Muscle layer of colon (tissue), 2 donors: Measurements from ENCODE around the gene MAP7D1.
A peak's percentile ranks its signal among the peaks of the same experiment; 100 is the strongest.

Source experiments
- H3K27ac ChIP-seq: one replicate; pipeline ENCODE4 v1.7.0; 2013; ENCODE audit warnings: low read depth, mild to moderate bottlenecking, low read length, moderate library complexity
- H3K27me3 ChIP-seq, 2 donors: one replicate each; pipeline ENCODE4 v1.7.0; 2013; ENCODE audit warnings: low read length in 2 of 2, mild to moderate bottlenecking in 2 of 2; ENCODE audit not compliant: insufficient read depth in 2 of 2, control insufficient read depth in 1 of 2
- H3K36me3 ChIP-seq: one replicate; pipeline ENCODE4 v1.7.0; 2013; ENCODE audit warnings: mild to moderate bottlenecking, low read length; ENCODE audit not compliant: insufficient read depth
- H3K4me1 ChIP-seq: one replicate; pipeline ENCODE4 v1.7.0; 2013; ENCODE audit warnings: mild to moderate bottlenecking, low read length; ENCODE audit not compliant: insufficient read depth
- H3K4me3 ChIP-seq, 2 donors: one replicate each; pipeline ENCODE4 v1.7.0; 2013; ENCODE audit warnings: low read length in 2 of 2, low read depth in 1 of 2, mild to moderate bottlenecking in 1 of 2, moderate library complexity in 1 of 2
- H3K9ac ChIP-seq: one replicate; pipeline ENCODE4 v1.7.0; 2013; ENCODE audit warnings: low read length
- H3K9me3 ChIP-seq: one replicate; pipeline ENCODE4 v1.7.0; 2013; ENCODE audit warnings: mild to moderate bottlenecking, low read length
- donor health status: abdominal sarcoma.
- donor health status: Adenocarcinoma of cecum.

The MAP7D1 gene

GRCh38 chr1:36118447-36119204, 37.3 kb upstream of the MAP7D1 start:
- H3K27ac ChIP-seq = no peak overlapping the region
- H3K9ac ChIP-seq = no peak overlapping the region
- peaks cover 14% of the 10 kb centered on the region for H3K4me1 ChIP-seq
- no peaks in the 10 kb centered on the region for H3K36me3 ChIP-seq
- H3K4me3 ChIP-seq = no peak overlapping the region
- H3K27me3 ChIP-seq = no peaks in the 10 kb centered on the region
- H3K9me3 ChIP-seq = no peaks in the 10 kb centered on the region

- Histone ChIP-seq H3K27me3 (no peaks in the 10 kb centered on the region), H3K9me3 (no peaks in the 10 kb centered on the region), H3K4me3 (no peak overlapping the region), H3K36me3 (no peaks in the 10 kb centered on the region), H3K27ac (no peak overlapping the region), H3K4me1 (peaks cover 14% of the 10 kb centered on the region), H3K9ac (no peak overlapping the region)
Observed at GRCh38 chr1:36119456-36119855, 36.5 kb upstream of the MAP7D1 start.

GRCh38 chr1:36122062-36123030, 33.6 kb upstream of the MAP7D1 start:
- no peak overlapping the region for H3K4me3 ChIP-seq
- no peak overlapping the region for H3K9ac ChIP-seq
- no peak overlapping the region for H3K27ac ChIP-seq
- H3K9me3 ChIP-seq = no peaks in the 10 kb centered on the region
- H3K27me3 ChIP-seq = no peaks in the 10 kb centered on the region
- H3K36me3 ChIP-seq = no peaks in the 10 kb centered on the region
- H3K4me1 ChIP-seq = no peaks in the 10 kb centered on the region

GRCh38 chr1:36123356-36123755, 32.6 kb upstream of the MAP7D1 start:
- H3K27me3 ChIP-seq = no peaks in the 10 kb centered on the region
- no peaks in the 10 kb centered on the region for H3K9me3 ChIP-seq
- H3K4me3 ChIP-seq = no peak overlapping the region
- no peak overlapping the region for H3K9ac ChIP-seq
- H3K36me3 ChIP-seq = no peaks in the 10 kb centered on the region
- no peaks in the 10 kb centered on the region for H3K4me1 ChIP-seq
- H3K27ac ChIP-seq = no peak overlapping the region

- Histone ChIP-seq H3K4me1 (no peaks in the 10 kb centered on the region), H3K9ac (no peak overlapping the region), H3K36me3 (no peaks in the 10 kb centered on the region), H3K27ac (no peak overlapping the region), H3K9me3 (no peaks in the 10 kb centered on the region), H3K27me3 (no peaks in the 10 kb centered on the region), H3K4me3 (no peak overlapping the region)
Observed at GRCh38 chr1:36124404-36125128, 31.4 kb upstream of the MAP7D1 start.

- Histone ChIP-seq H3K9ac (no peak within 1 kb of the TSS), H3K4me1 (no peaks in the 10 kb centered on the region), H3K9me3 (no peaks in the 10 kb centered on the region), H3K4me3 (peak within 1 kb of the TSS; percentile 45 to 57), H3K27ac (no peak within 1 kb of the TSS), H3K27me3 (no peaks in the 10 kb centered on the region), H3K36me3 (no peaks in the 10 kb centered on the region)
Observed at GRCh38 chr1:36125129-36125991, 30.6 kb upstream of the MAP7D1 start, which contains the start of gene COL8A2. Gene COL8A2 (minus strand): TSS chr1:36125222. CDS start chr1:36100242, 24,980 bp downstream.

GRCh38 chr1:36126005-36126716, 29.8 kb upstream of the MAP7D1 start:
- H3K4me3 ChIP-seq = no peak overlapping the region
- H3K36me3 ChIP-seq = no peaks in the 10 kb centered on the region
- no peaks in the 10 kb centered on the region for H3K27me3 ChIP-seq
- H3K9me3 ChIP-seq = no peaks in the 10 kb centered on the region
- H3K9ac ChIP-seq = no peak overlapping the region
- no peaks in the 10 kb centered on the region for H3K4me1 ChIP-seq
- H3K27ac ChIP-seq = no peak overlapping the region

GRCh38 chr1:36126797-36127500, 29.0 kb upstream of the MAP7D1 start:
- no peaks in the 10 kb centered on the region for H3K27me3 ChIP-seq
- no peaks in the 10 kb centered on the region for H3K4me1 ChIP-seq
- no peaks in the 10 kb centered on the region for H3K9me3 ChIP-seq
- no peak overlapping the region for H3K4me3 ChIP-seq
- H3K27ac ChIP-seq = no peak overlapping the region
- H3K36me3 ChIP-seq = no peaks in the 10 kb centered on the region
- no peak overlapping the region for H3K9ac ChIP-seq

GRCh38 chr1:36128126-36128904, 27.6 kb upstream of the MAP7D1 start:
- H3K27me3 ChIP-seq = no peaks in the 10 kb centered on the region
- H3K36me3 ChIP-seq = no peaks in the 10 kb centered on the region
- no peak overlapping the region for H3K4me3 ChIP-seq
- no peak overlapping the region for H3K9ac ChIP-seq
- H3K27ac ChIP-seq = no peak overlapping the region
- H3K9me3 ChIP-seq = no peaks in the 10 kb centered on the region
- peaks cover 3% of the 10 kb centered on the region for H3K4me1 ChIP-seq
